Activated naive CD8-positive, alpha-beta T cell treated with anti-CD3 and anti-CD28 coated beads, Interleukin-2, amount 50 U/mL, for 16 hours (primary cell): ENCODE measurements around the gene NUPR1.
"Not testable (repeated sequence)": the region's sequence is repeated elsewhere in the genome, so short reads cannot be mapped to it uniquely, and the experiment has no call there.

ENCODE experiments used
- DNase-seq: peaks from one replicate; pipeline ENCODE4 v3.0.0-alpha.2; 2020; ENCODE audit warnings: low read depth, low spot score

Gene NUPR1

DNA sequence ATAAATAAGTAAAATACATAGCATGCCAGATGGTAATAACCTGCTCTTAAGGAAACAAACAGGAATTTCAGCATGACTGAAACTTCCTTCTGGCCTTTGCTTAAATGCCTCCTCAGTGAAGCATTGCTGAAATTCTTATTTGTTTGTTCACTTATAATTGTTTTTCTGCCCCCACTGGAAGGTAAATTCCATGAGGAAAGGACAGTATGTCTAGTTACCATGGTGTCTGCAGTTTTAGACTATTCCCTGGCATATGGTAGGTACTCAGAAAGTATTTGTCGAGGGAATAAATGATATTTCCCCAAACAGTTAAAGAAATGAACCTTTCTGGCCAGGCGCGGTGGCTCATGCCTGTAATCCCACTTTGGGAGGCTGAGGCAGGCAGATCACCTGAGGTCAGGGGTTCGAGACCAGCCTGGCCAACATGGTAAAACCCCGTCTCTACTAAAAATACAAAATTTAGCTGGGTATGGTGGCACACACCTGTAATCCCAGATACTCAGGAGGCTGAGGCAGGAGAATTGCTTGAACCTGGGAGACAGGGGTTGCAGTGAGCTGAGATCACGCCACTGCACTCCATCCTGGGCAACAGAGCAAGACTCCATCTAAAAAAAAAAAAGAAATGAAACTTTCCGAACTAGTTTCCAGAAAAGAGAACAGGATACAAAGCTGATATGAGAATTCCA, 11.5 kb downstream of the NUPR1 start:
- DNase-seq: not testable (repeated sequence)

DNA sequence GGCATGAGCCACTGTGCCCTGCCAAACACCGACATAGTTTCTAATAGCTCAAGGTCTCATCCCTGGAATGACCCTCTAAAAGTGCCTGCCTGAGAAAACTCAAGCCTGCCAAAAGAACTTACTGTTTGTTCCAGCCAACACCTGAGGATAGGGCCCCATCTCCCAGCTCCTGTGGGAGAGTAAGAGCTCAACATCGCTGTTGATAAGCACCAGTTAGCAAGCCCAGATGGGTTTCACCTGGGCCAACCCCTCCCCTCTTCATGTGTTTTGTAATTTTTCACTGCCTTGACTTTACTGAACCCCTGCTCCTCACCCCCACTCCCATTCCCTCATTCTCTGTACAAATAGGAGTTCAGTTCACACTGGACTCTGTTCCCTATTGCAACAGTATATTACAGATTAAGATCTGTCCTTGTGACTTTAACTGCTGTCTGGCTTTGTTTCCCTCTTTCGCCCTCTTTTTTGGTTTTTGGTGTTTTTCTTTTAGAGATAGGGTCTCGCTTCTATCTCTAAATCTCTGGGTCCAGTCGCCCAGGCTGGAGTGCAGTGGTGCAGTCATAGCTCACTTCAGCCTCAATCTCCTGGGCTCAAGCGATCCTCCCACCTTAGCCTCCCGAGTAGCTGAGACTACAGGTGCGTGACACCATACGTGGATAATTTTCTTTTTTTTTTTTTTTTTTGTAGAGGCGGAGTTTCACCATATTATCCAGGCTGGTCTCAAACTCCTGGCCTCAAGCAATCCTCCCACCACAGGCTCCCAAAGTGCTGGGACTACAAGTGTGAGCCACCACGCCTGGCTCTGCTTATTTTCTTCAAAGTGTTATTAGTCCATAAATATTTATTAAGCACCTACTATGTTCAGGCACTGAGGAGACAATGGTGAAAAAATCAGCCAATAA, 12.3 kb downstream of the NUPR1 start:
- DNase-seq: no peak

- no peak for DNase-seq
Measured at GRCh38 chr16:28524681-28525171, 14.0 kb downstream of the NUPR1 start.

DNA sequence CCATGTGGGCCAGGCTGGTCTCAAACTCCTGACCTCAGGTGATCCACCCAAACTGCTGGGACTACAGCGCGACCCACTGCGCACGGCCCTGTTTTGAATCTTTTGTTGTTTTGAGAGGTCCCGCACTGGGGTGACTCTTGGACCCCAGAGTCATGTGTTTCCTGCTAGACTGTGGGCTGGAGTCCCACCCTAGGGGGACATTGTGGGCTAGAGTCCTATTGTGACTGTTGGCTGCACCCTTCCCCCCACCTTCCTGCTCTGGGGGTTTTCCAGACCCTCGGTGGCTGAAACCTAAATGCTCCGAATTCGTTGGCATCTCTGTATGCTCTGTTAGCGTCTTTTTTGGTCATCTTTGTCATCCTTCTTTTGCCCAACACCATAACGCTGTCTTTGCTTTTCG, 16.0 kb downstream of the NUPR1 start:
- no peak for DNase-seq

DNA sequence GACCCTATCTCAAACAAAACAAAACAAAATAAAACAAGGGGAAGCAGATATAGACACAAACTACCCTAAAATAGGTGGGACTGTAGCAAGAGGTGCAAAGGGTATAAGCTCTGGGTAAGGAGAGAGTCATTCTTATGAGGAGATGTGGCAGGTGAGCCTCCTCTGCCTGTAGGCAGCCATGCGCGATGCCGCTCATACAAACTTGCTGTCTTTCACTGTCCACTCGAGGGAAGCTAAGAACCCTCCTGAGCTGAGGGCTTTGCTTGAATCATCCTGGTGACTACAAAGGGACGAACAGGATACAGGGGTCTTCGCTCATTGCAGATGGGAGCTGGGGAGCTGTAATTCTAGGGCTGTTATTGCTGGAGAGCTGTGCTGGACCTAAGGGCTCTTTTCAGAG, 17.3 kb downstream of the NUPR1 start:
- no peak for DNase-seq

GRCh38 chr16:28520672-28521071, 18.1 kb downstream of the NUPR1 start:
- DNase-seq: no peak

- no peak for DNase-seq
Measured at GRCh38 chr16:28514246-28514645, 24.5 kb downstream of the NUPR1 start.

GRCh38 chr16:28513484-28514181, 25.1 kb downstream of the NUPR1 start:
- DNase-seq: no peak

DNA sequence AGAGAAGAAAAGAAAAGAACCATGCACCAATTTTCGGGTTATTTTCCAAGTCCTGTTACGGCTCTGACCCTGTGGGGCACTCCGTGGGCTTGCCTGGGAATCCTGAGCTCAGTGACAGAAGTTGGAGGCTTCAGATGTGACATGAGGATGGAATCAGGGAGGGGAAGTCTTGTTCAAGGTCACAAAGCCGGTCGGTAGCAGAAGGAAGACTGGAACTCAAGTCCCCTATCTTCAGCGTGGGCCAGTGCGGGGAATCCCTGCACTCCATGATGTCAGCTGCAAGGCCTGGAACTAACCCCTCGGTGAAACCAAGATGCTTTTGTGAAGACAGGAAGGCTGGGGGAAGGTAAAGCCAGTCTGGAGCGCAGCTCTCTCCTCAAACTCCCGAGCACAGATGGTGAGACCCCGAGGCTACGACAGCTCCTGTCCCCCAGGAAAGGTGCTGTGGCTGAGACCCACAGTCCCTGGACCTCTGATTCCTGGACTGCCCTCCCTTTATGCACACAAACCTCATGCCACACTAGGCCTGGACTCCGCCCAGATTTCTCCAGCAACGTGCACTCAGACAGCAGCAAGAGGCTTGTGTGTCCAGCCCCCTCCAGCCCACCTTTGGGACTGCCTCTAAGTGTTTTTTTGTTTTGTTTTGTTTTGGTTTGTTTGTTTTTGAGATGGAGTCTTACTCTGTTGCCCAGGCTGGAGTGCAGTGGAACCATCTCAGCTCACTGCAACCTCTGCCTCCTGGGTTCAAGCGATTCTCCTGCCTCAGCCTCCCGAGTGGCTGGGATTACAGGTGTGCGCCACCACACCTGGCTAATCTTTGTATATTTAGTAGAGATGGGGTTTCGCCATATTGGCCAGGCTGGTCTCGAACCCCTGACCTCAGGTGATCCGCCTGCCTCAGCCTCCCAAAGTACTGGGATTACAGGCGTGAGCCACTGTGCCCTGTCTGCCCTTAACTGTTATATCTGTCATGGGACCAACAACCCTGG, 26.7 kb downstream of the NUPR1 start:
- DNase-seq: no peak

DNA sequence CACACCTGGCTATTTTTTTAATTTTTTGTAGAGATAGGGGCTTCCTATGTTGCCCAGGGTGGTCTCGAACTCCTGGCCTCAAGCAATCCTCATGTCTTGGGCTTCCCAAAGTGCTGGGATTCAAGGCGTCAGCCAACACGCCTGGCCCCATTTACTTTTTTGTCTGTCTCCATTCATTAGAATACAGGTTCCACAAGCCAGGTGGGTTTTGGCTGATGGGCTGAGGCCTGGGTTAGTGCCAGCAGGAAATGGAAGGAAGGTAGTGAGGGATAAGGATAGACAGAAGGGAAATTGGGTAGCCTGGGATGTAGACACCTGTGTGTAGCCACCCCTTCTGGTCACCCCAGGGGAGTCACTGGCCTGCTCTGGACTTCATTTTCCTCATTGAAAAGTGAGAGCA, 27.7 kb downstream of the NUPR1 start:
- DNase-seq: no peak

DNA sequence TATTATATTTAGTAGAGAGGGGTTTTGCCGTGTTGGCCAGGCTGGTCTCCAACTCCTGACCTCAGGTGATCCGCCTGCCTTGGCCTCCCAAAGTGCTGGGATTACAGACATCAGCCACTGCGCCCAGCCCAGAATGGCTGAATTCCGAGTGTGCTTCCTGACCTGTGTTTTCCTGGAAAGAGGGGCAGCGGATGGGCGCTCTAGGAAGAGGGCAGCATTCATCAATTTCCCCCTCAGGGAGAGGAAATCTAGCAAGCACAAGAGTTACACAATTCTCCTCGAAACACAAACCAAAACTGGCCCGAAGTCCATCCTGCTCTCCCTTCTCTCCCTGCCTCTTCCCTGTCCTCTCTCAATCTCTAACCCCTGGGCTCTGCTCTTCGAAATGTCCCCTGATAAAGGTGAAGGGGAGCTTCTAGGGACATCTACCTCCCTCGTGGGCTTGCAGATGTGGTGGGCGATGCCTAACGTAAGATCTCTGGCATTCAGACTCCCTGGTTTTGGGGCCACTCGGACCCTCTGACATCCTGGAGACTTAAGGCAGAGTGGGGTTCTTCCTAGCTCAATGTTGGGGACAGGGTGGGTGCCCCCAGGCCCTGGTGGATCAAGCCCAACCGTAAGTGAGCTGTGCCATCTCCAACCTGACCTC, 33.2 kb downstream of the NUPR1 start:
- DNase-seq: no peak

DNA sequence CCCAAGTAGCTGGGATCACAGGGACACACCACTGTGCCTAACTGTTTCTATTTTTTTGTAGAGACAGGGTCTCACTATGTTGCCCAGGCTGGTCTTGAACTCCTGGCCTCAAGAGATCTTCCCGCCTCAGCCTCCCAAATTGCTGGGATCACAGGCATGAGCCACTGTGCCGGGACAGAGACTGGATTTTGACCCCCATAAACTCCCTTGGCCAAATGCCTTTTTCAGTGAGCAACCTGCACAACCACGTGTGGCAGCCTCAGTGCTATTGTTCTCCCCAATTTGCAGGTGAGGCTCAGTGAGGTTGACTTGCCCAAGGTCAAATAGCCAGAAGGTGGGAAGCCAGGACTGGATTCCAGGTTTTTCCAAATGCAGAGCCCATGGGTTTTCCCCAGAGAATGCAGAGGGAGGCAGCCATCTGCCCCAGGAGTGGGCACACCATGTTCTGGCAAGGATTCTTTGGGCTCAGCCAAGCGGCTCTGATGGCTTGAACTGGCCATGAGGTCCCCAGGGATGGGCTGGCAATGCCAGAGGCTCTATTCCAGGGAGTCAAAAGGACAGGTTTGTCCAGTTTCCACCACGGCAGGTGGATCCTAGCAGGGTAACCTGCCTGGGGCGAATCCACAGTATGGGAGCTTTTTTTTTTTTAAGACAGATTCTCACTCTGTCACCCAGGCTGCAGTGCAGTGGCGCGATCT, 33.9 kb downstream of the NUPR1 start:
- no peak for DNase-seq

- no peak for DNase-seq
Measured at GRCh38 chr16:28503470-28504259, 35.1 kb downstream of the NUPR1 start.

DNA sequence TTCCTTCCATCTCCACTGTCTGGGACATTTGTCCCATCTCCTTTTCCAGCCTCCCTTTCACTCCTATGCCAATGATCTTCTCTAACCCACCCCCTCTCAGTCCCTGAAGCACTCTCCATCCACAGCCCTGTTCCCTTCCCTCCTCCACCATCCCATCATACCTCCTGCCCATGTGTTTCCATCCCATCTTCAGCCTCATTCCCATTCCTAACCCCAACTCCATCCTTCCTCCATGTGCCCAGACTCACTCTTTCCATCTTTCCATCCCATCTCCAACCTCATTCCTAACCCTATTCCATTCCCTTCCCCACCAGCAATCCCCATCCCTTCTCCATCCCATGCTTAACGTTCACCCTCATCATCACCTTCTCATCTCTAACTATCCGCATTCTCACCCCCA, 36.5 kb downstream of the NUPR1 start:
- no peak for DNase-seq

DNA sequence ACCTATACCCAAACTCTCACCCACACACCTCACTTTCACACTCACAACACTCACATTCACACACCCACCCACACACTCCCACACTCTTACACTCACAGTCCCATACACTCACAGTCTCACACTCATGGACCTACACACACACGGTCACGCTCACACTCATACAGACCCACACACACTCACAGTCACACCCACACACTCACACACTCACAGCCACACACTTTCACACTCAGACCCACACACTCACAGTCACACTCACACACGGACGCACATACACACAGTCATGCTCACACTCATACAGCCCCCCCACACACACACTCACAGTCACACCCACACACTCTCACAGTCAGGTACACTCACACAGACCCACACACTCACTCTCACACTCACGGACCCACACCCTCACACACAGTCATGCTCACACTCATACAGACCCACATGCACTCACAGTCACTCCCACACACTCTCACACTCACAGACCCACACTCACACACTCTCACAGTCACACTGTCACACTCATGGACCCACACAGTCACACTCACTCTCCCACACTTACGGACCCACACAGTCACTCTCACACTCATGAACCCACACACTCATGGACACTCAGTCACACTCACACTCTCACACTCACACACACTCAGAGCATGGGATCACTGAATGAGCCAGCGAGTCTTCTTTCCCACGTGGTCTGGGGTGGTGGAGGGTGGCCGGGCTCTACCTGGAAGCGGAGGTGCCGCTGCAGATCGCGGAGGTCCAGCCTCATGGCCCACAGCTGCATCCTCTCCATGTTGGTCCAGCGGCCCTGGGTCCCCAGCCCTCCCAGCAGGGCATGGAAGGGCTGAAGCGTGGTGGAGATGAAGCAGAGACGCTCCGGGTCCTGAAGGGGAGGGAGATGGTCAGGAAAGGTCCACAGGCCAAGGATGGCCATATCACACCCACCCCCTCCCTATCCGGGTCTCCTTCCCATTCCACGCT, 37.2 kb downstream of the NUPR1 start:
- no peak for DNase-seq

DNA sequence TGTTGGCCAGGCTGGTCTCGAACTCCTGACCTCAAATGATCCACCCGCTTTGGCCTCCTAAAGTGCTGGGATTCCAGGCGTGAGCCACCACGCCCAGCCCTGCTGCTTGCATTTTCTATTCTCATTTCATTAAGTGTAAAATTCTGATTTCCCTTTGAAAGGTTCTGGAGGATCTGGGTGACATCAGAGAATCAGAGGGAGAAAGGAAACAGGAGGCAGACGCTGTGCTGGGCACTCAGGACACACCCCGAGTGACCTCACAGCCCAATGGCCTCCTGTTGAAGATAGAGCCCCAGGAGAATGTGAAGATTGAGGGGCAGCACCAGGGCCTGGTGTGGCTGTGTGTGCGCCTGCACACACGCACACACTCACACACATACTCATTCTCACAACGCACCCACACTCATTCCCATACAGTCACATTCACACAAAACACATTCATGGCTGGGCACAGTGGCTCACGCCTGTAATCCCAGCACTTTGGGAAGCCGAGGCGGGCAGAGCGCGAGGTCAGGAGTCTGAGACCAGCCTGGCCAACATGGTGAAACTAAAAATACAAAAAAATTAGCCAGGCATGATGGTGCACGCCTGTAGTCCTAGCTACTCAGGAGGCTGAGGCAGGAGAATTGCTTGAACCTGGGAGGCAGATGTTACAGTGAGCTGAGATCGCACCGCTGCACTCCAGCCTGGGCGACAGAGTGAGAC, 38.1 kb downstream of the NUPR1 start:
- DNase-seq: not testable (repeated sequence)

- DNase-seq: no peak
Measured at GRCh38 chr16:28499854-28500253, 38.9 kb downstream of the NUPR1 start.
